Smooth muscle cell (in vitro differentiated cells): ENCODE results near the gene RAP1GAP. TPM values are rescaled to one million over a fixed set of nuclear protein-coding genes. Genes with fewer than 3 reads are reported as not detected.

Source experiments
- DNase-seq: peaks from one replicate; lab custom pipeline; 2025; ENCODE audit not compliant: unreplicated experiment; lab: John Stamatoyannopoulos, UW
- H2AFZ ChIP-seq: fragments of 200-600 bp; sonication (generic); 2 replicates; pipeline ENCODE4 v1.6.0; 2016; ENCODE audit warnings: antibody characterized with exemption, low read depth, mild to moderate bottlenecking
- H3F3A ChIP-seq: fragments of 200-600 bp; sonication (generic); 2 replicates; pipeline ENCODE4 v1.6.0; 2017; ENCODE audit warnings: antibody characterized with exemption, low read depth
- H3K27ac ChIP-seq: fragments of 200-600 bp; sonication (generic); 2 replicates; pipeline ENCODE4 v1.5.1; 2016; ENCODE audit warnings: low read depth, mild to moderate bottlenecking
- H3K27me3 ChIP-seq: fragments of 200-600 bp; sonication (generic); 2 replicates; pipeline ENCODE4 v1.6.1; 2016; ENCODE audit warnings: low read depth, mild to moderate bottlenecking
- H3K36me3 ChIP-seq: fragments of 200-600 bp; sonication (generic); 2 replicates; pipeline ENCODE4 v1.5.1; 2016; ENCODE audit warnings: low read depth
- H3K4me1 ChIP-seq: fragments of 200-600 bp; sonication (generic); 2 replicates; pipeline ENCODE4 v1.5.1; 2016; ENCODE audit warnings: low read depth
- H3K4me2 ChIP-seq: fragments of 200-600 bp; sonication (generic); 2 replicates; pipeline ENCODE4 v1.6.0; 2016; ENCODE audit warnings: mild to moderate bottlenecking
- H3K4me3 ChIP-seq: fragments of 200-600 bp; sonication (generic); 2 replicates; pipeline ENCODE4 v1.5.1; 2016; ENCODE audit warnings: mild to moderate bottlenecking
- H3K79me2 ChIP-seq: fragments of 200-600 bp; sonication (generic); 2 replicates; pipeline ENCODE4 v1.6.0; 2016; ENCODE audit warnings: low read depth, mild to moderate bottlenecking
- H3K9ac ChIP-seq: fragments of 200-600 bp; sonication (generic); 2 replicates; pipeline ENCODE4 v1.6.0; 2016; ENCODE audit warnings: low read depth
- H3K9me3 ChIP-seq: fragments of 200-600 bp; sonication (generic); replicated peaks from 2 replicates; pipeline ENCODE4 v1.5.1; 2016; ENCODE audit warnings: low read depth
- H4K20me1 ChIP-seq: fragments of 200-600 bp; sonication (generic); 2 replicates; pipeline ENCODE4 v1.6.0; 2016; ENCODE audit warnings: low read depth
- WGBS: methylation state at CpG from one replicate; pipeline ENCODE4 v1.1.7; 2016; ENCODE audit warnings: low lambda C conversion rate; 5-methylcytosine and 5-hydroxymethylcytosine counted together
- polyA plus RNA-seq: library from polyadenylated mRNA; unstranded; fragments of >200 nt; fragmentation: Nextera tagmentation; extraction: Ambion mirVana; gene quantifications from 2 replicates; pipeline ENCODE4 v1.2.1, GENCODE V29; 2016
- total RNA-seq: library from RNA; depleted of rRNA; stranded (reverse); fragments of >200 nt; gene quantifications from 2 replicates; pipeline ENCODE4 v1.2.3, GENCODE V29; 2014
- TF ChIP-seq, protein P1 (sequence below): fragments of 200-600 bp; sonication (generic); IDR thresholded peaks from 2 replicates; pipeline ENCODE4 v1.5.1; 2017; ENCODE audit warnings: borderline replicate concordance, mild to moderate bottlenecking, antibody characterized with exemption; ENCODE audit not compliant: insufficient read depth, poor library complexity, severe bottlenecking

The RAP1GAP gene
- total and polyA plus RNA-seq, 2 experiments from 2014 or later: 0.99 to 4.1 TPM

DNA sequence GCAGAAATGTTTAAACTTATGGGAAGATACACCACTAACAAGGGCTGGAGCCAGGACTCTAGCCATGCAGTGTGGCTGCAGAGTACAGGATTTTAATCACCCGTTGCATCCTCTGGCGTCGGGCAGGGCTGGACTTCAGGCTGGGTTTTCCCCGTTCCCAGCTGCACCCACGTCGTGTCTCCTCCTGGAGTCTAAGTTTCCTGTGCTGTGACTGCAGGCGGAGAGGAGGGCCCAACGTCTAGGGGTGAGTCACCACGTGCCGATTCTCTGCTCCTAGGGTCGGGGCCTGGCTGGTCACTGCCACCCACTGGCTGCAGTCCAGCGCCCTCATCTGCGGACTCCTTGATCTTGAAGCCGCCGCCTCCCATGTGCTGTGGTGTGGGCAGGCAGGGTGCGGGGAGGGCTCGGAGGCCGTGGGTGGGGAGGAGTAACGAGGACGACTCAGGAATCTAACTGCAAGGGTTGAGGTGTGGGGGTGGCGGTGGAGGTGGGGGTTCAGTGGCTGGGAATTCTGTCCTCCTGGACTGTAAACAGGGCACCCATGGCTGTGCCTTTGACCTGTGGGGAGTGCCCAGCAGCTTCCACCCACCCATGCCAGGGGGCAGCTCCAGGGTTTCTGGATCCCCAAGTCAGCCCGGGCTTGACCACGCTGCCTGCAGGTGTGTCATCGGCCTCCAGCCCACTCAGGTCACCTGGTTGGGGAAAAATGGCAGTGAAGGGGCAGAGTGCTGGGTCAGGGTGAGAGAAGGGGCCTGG is 82.1 kb downstream of the RAP1GAP start:
- Histone ChIP-seq H3K9me3 (no peaks in the 10 kb centered on the region), H3K4me1 (peaks cover 14% of the 10 kb centered on the region), H3K4me2 (peak overlapping the region; percentile 60), H4K20me1 (no peaks in the 10 kb centered on the region), H3F3A (no peaks in the 10 kb centered on the region), H3K27me3 (no peaks in the 10 kb centered on the region), H3K9ac (peak overlapping the region; percentile 21), H3K36me3 (no peaks in the 10 kb centered on the region), H3K79me2 (no peaks in the 10 kb centered on the region), H3K27ac (peak overlapping the region; percentile 85), H3K4me3 (no peak overlapping the region), H2AFZ (no peak overlapping the region)
- TF ChIP-seq, protein P1, sequence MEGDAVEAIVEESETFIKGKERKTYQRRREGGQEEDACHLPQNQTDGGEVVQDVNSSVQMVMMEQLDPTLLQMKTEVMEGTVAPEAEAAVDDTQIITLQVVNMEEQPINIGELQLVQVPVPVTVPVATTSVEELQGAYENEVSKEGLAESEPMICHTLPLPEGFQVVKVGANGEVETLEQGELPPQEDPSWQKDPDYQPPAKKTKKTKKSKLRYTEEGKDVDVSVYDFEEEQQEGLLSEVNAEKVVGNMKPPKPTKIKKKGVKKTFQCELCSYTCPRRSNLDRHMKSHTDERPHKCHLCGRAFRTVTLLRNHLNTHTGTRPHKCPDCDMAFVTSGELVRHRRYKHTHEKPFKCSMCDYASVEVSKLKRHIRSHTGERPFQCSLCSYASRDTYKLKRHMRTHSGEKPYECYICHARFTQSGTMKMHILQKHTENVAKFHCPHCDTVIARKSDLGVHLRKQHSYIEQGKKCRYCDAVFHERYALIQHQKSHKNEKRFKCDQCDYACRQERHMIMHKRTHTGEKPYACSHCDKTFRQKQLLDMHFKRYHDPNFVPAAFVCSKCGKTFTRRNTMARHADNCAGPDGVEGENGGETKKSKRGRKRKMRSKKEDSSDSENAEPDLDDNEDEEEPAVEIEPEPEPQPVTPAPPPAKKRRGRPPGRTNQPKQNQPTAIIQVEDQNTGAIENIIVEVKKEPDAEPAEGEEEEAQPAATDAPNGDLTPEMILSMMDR: no peak
- 9% methylated on average over 21 of the region's 24 CpGs for WGBS
- peak; percentile 75 for DNase-seq

- H3K27ac ChIP-seq: peak overlapping the region; percentile 85
- H3F3A ChIP-seq: no peaks in the 10 kb centered on the region
- 21% methylated on average over 12 of the region's 12 CpGs for WGBS
- peaks cover 14% of the 10 kb centered on the region for H3K4me1 ChIP-seq
- no peaks in the 10 kb centered on the region for H3K36me3 ChIP-seq
- H3K4me2 ChIP-seq: peak overlapping the region; percentile 42
- H3K79me2 ChIP-seq: no peaks in the 10 kb centered on the region
- TF ChIP-seq, protein P1: no peak
- H3K9me3 ChIP-seq: no peaks in the 10 kb centered on the region
- peak; percentile 53 for DNase-seq
- peak overlapping the region; percentile 21 for H3K9ac ChIP-seq
- no peak overlapping the region for H3K4me3 ChIP-seq
- no peaks in the 10 kb centered on the region for H3K27me3 ChIP-seq
- no peaks in the 10 kb centered on the region for H4K20me1 ChIP-seq
- H2AFZ ChIP-seq: no peak overlapping the region
These were observed 82.9 kb downstream of the RAP1GAP start for GRCh38 chr1:21586222-21586621.

DNA sequence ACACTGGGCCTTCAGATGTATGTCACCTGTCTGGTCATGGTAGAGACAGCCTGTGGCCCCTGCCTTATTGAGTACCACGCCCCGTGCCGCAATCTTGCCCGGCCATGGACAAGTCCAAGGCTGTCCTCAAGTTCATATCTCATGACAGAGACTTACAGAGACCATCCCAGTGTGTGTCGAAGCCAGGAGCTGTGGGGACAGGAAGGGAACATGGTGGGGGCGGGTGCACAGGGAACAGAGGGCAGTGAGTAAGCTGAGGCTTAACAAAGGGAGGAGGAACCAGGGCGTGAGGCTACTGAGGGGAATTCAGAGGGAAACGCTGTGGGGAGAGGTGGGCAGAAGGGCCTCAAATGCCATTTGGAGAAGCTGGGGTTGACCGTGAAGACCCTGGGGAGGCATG is 84.1 kb downstream of the RAP1GAP start:
- peak overlapping the region; percentile 22 for H3K4me2 ChIP-seq
- no peak overlapping the region for H2AFZ ChIP-seq
- H3K27ac ChIP-seq: no peak overlapping the region
- H3K79me2 ChIP-seq: no peaks in the 10 kb centered on the region
- no peak overlapping the region for H3K4me3 ChIP-seq
- TF ChIP-seq, protein P1: no peak
- no peak for DNase-seq
- H3F3A ChIP-seq: no peaks in the 10 kb centered on the region
- 43% methylated on average over 9 of the region's 9 CpGs for WGBS
- no peaks in the 10 kb centered on the region for H3K27me3 ChIP-seq
- no peaks in the 10 kb centered on the region for H3K36me3 ChIP-seq
- H3K9me3 ChIP-seq: no peaks in the 10 kb centered on the region
- H4K20me1 ChIP-seq: no peaks in the 10 kb centered on the region
- H3K9ac ChIP-seq: no peak overlapping the region
- H3K4me1 ChIP-seq: peaks cover 8% of the 10 kb centered on the region

DNA sequence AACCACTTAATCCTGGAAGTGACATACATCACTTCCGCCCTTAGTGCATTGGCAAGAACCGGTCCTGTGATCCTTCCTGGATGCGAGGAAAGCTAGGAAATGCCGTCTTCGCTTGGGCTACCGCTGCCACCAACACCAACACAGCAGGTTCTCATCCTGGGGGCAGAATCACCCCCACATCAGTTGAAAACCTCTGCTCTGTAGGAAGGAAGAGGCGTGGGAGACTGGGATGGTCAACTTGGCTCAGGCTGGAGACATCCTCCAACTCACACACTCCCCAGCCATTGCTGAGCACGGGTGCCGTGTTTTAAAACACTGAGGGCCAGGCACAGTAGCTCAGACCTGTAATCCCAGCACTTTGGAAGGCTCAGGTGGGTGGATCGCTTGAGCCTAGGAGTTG is 85.1 kb downstream of the RAP1GAP start:
- WGBS: 77% methylated on average over 10 of the region's 10 CpGs
- Histone ChIP-seq H3K9me3 (no peaks in the 10 kb centered on the region), H3F3A (no peaks in the 10 kb centered on the region), H3K36me3 (no peaks in the 10 kb centered on the region), H3K79me2 (no peaks in the 10 kb centered on the region), H3K27me3 (no peaks in the 10 kb centered on the region), H2AFZ (no peak overlapping the region), H3K4me1 (peaks cover 8% of the 10 kb centered on the region), H3K4me3 (no peak overlapping the region), H3K27ac (no peak overlapping the region), H4K20me1 (no peaks in the 10 kb centered on the region), H3K9ac (no peak overlapping the region), H3K4me2 (no peak overlapping the region)
- no peak for DNase-seq
- TF ChIP-seq, protein P1: no peak
